Muscle layer of duodenum (tissue), 2 donors: ENCODE data around the gene SLC16A8.

ENCODE experiments used
- H3K27ac ChIP-seq: one replicate; pipeline ENCODE4 v1.7.0; 2013; ENCODE audit warnings: mild to moderate bottlenecking, low read length
- H3K27me3 ChIP-seq: one replicate; pipeline ENCODE4 v1.7.0; 2013; ENCODE audit warnings: low read depth, mild to moderate bottlenecking, control low read depth, low read length
- H3K36me3 ChIP-seq, 2 donors: one replicate each; pipeline ENCODE4 v1.7.0; 2013; ENCODE audit warnings: low read length in 2 of 2, control low read depth in 1 of 2, mild to moderate bottlenecking in 1 of 2; ENCODE audit not compliant: insufficient read depth in 2 of 2, control insufficient read depth in 1 of 2
- H3K4me1 ChIP-seq, 2 donors: one replicate each; pipeline ENCODE4 v1.7.0; 2013; ENCODE audit warnings: low read length in 2 of 2, mild to moderate bottlenecking in 2 of 2, control low read depth in 1 of 2, moderate library complexity in 1 of 2; ENCODE audit not compliant: insufficient read depth in 2 of 2, control insufficient read depth in 1 of 2
- H3K4me3 ChIP-seq, 2 donors: one replicate each; pipeline ENCODE4 v1.7.0; 2013; ENCODE audit warnings: low read length in 2 of 2, low read depth in 1 of 2, mild to moderate bottlenecking in 1 of 2
- H3K9me3 ChIP-seq, 2 donors: one replicate each; pipeline ENCODE4 v1.7.0; 2013; ENCODE audit warnings: low read length in 2 of 2, control low read depth in 1 of 2, mild to moderate bottlenecking in 1 of 2; ENCODE audit not compliant: control insufficient read depth in 1 of 2
- donor health status: healthy.

The SLC16A8 gene, protein sequence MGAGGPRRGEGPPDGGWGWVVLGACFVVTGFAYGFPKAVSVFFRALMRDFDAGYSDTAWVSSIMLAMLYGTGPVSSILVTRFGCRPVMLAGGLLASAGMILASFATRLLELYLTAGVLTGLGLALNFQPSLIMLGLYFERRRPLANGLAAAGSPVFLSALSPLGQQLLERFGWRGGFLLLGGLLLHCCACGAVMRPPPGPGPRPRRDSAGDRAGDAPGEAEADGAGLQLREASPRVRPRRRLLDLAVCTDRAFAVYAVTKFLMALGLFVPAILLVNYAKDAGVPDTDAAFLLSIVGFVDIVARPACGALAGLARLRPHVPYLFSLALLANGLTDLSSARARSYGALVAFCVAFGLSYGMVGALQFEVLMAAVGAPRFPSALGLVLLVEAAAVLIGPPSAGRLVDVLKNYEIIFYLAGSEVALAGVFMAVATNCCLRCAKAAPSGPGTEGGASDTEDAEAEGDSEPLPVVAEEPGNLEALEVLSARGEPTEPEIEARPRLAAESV

DNA sequence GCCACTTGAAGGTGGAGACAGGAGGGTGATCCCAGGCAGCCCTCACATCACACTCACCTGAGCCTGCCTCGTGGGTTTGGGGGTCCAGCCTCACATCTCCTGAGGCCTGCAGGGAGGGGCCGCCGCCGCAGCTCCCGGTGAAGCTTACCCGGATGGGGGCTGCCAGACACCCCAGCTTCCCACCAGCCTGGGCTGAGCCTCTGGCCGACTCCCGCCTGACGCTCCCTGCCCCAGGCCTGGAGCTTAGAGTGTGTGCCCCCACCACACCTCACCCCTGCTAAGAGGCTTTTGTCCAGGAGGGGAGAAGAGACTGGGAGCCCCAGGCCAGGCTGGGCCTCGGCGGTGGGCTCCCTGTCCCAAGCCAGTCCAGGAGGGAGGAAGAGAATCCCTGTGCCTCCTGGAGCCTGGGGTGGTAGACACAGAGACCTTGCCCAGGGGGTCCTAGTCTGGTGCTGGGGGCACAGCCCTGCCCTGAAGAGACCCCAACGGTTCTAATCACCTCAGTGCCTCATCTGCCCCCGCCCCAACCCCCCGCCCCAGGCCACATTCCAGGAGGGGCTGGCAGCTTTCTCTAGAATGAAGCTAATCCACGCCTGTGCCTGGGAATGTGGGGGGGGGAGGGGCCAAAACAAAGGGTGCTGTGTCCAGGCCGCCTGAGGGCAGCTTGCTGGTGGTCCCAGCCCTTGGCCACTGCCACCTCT lies at the start of gene SLC16A8:
Gene SLC16A8 (minus strand): TSS at position 254 of the 701 bp plus-strand sequence. CDS start 1,311 bp downstream, outside the sequence.
- Histone ChIP-seq H3K36me3 (no peaks in the 10 kb centered on the region), H3K27me3 (peaks cover 21% of the 10 kb centered on the region), H3K27ac (no peak within 1 kb of the TSS), H3K4me3 (no peak within 1 kb of the TSS), H3K4me1 (peaks cover 0 to 28% of the 10 kb centered on the region in 2 donors), H3K9me3 (no peaks in the 10 kb centered on the region)

DNA sequence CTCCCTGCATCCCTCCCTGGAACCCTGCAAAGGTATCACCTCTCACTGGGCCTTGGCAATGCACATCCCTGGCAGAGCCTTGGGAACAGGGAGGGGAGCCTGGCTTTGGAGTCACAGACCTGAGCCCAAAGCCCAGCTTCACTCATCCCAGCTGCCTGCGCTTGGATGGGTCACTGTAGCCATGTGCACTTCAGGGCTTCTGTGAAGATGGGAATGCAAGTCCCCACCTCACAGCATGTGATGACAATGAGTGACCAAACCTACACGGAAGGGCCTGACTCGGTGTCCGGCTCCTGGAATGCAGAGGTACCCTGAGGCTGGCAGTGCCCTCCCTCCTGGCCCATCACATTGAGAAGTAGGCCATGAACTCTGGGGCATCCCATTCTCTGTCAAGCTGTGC lies 49.3 kb upstream of the SLC16A8 start:
- Histone ChIP-seq H3K4me1 (no peaks in the 10 kb centered on the region), H3K27ac (no peak overlapping the region), H3K4me3 (no peak overlapping the region), H3K9me3 (no peaks in the 10 kb centered on the region), H3K27me3 (no peaks in the 10 kb centered on the region), H3K36me3 (peaks cover 7 to 55% of the 10 kb centered on the region in 2 donors)

DNA sequence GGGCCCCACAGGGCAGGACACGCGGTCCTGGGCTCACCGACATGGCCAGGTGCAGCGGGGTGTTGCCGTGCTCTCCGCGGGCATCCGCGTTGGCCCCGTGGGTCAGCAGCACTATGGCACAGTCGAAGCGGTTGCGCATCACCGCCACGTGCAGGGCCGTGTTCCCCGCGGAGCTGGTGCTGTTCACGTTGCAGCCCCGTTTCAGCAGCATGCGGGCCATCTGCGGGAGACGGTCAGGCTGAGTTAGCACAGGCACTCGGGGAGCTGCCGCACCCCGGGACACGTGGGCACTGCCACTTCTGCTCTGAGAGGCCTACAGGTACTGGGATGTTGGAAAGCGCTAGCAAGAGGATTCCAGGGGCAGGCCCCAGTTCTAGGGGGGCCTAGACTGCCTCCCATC lies 48.8 kb upstream of the SLC16A8 start:
- H3K27ac ChIP-seq = no peak overlapping the region
- H3K4me1 ChIP-seq = no peaks in the 10 kb centered on the region
- peaks cover 5 to 55% of the 10 kb centered on the region in 2 donors for H3K36me3 ChIP-seq
- no peak overlapping the region for H3K4me3 ChIP-seq
- H3K9me3 ChIP-seq = no peaks in the 10 kb centered on the region
- no peaks in the 10 kb centered on the region for H3K27me3 ChIP-seq

DNA sequence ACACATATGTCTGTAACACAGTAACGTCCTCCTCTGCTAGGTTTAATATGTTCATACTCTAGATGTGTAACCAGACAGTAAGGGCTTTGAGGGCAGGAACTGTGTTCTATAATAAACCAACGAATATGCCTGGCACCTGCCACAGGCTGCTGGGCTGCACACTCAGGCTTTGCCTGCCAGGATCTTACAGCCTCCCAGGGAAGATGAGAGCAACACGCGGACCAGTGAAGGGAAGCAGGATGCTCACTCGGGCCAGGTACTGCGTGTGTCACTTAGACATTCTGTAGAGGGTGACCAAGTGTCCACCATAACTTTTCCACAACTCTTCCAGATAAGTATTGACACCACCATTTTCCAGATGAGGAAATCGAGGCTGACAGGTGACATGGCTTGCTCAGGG lies 48.2 kb upstream of the SLC16A8 start:
- H3K27me3 ChIP-seq = no peaks in the 10 kb centered on the region
- H3K4me3 ChIP-seq = no peak overlapping the region
- no peak overlapping the region for H3K27ac ChIP-seq
- H3K9me3 ChIP-seq = no peaks in the 10 kb centered on the region
- H3K4me1 ChIP-seq = no peaks in the 10 kb centered on the region
- peaks cover 5 to 59% of the 10 kb centered on the region in 2 donors for H3K36me3 ChIP-seq

DNA sequence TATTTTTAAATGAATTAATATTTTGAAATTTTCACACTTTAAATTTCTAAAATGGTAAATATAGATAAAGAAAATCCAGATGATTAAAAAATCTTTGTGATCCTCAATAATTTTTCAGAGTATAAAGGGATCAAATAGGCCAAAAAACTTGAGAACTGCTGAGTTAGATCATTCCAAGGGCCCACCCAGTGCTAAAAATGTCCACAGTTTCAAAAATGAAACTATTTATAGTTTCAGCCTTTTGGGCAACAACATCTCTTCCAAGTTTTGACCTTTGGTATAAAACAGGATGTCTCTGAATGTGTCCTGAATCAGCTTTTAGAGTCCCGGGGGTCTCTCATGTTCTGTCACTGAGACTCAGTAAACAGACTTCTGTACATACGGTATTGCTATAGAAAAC lies 47.4 kb upstream of the SLC16A8 start:
- Histone ChIP-seq H3K9me3 (no peaks in the 10 kb centered on the region), H3K4me1 (no peaks in the 10 kb centered on the region), H3K27me3 (no peaks in the 10 kb centered on the region), H3K27ac (no peak overlapping the region), H3K4me3 (no peak overlapping the region), H3K36me3 (peaks cover 5 to 61% of the 10 kb centered on the region in 2 donors)

DNA sequence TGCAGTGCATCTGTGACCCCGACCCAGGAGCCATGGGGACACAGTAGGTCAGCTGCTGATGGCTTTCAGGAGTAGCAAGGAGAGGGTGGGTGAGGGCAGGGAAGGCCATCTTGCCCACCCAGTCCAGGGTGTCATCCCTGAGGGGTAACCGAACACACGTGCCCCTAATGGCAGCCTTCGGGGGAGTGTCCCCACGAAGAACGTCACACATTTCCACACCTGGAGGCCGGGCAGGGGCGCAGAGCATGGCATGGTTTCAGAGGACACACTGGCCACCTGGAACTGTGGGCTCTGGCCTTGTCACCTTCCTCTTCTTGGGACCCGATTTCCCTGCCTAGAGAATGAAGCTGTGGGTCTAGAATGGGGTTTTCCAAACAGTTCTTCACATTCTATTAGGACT lies 45.9 kb upstream of the SLC16A8 start:
- Histone ChIP-seq H3K27me3 (no peaks in the 10 kb centered on the region), H3K36me3 (peaks cover 5 to 56% of the 10 kb centered on the region in 2 donors), H3K9me3 (no peaks in the 10 kb centered on the region), H3K27ac (no peak overlapping the region), H3K4me3 (no peak overlapping the region), H3K4me1 (no peaks in the 10 kb centered on the region)

DNA sequence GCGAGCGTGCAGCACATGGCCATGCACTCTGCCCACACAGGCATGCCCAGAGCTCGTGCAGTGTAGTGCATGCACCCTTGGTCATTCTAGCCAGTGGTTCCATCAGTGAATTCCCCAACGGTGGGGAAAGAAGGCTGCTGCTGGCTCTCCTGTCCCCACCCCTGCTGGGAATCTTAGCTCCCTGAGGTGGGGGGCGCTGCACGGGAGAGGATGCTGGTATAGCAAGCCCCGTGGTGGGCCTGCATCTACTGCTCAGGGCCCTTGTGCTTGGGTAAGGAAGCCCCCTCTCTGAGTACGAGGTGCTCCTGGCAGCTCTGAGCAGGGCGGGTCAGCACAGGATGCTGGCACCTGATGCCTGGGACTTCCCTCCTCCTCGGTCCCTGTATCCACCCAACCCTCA lies 45.0 kb upstream of the SLC16A8 start:
- Histone ChIP-seq H3K4me1 (no peaks in the 10 kb centered on the region), H3K27ac (no peak overlapping the region), H3K9me3 (no peaks in the 10 kb centered on the region), H3K36me3 (peaks cover 5 to 53% of the 10 kb centered on the region in 2 donors), H3K4me3 (no peak overlapping the region), H3K27me3 (no peaks in the 10 kb centered on the region)

DNA sequence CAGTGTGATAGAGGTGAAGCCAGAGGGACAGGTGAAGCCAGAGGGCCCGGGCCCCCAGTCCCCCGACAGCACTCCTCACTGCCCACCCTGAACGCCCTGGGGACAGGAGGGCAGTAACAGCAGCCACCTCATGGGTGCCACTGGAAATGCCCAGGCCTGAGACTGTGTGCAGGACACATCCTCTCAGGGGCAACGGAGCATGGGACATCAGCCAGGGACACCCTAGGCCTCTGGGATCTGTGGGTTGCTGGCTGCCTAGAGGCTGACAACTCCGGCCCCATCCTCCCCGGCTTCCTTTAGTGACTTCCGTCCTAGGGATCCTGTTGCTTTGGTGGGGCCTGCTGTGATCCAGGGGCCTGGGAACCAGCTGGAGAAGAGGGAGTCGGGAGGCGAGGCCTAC lies 43.9 kb upstream of the SLC16A8 start:
- H3K27me3 ChIP-seq = no peaks in the 10 kb centered on the region
- no peak overlapping the region for H3K4me3 ChIP-seq
- H3K9me3 ChIP-seq = no peaks in the 10 kb centered on the region
- H3K36me3 ChIP-seq = peaks cover 0 to 45% of the 10 kb centered on the region in 2 donors
- H3K27ac ChIP-seq = no peak overlapping the region
- H3K4me1 ChIP-seq = no peaks in the 10 kb centered on the region

DNA sequence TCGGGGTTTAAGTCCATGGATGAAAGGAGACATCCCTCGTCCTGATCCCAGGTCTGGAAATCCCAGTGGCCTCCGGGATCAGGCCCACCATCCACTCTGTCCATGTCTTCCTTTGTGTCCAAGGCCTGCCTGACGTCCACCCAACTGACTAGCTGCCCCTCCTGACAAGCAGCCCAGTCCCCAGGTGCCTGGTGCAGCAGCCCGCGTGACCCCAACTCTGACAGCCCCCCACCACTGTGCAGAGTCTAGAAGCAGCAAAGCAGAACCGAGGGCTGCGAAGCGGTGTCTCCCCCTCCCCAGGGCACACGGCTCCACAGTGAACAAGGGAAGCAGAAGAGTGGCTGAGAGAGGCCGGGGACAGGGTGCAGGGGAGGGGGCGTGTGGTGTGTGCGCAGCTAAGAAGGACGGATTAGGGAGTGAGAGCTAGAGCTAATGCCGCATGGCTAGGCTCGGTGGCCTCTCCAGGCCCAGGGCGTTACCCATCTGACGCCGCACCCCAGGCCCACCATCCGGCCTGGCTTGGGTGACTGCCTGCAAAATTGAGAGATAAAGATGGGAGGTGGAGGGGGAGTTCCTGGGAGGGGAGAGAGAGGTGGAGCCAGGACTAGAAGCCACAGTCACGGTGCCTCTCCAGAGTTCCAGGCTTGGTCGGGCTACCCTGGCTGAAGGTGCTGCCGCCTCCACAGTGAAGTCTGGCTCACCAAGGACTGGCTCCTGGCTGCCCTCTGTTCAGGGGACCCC lies 43.1 kb upstream of the SLC16A8 start:
- Histone ChIP-seq H3K4me1 (no peaks in the 10 kb centered on the region), H3K27me3 (no peaks in the 10 kb centered on the region), H3K9me3 (no peaks in the 10 kb centered on the region), H3K4me3 (no peak overlapping the region), H3K36me3 (peaks cover 0 to 37% of the 10 kb centered on the region in 2 donors), H3K27ac (no peak overlapping the region)

DNA sequence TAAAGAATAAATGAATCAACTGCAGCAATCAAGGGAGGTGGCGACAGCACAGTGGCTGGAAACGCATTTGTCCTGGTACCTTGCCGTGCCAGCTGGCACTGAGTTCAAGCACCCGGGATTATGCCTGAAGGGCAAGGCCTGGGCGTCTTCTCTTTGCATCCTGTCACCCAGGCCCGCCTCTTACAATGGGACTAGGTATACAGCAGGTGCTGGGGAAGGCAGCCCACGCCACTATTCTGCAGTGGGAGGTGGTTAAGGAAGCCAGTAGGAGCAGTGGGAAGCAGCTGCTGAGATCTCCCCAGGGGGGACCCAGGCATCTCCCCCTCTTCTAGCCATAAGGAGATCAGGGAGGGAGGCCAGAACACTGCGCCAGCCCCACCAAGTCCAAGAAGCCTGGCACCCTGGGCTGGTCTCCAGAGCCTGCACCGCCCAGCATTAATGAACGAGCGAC lies 41.8 kb upstream of the SLC16A8 start:
- H3K4me3 ChIP-seq = no peak overlapping the region
- no peaks in the 10 kb centered on the region for H3K9me3 ChIP-seq
- H3K27ac ChIP-seq = no peak overlapping the region
- H3K36me3 ChIP-seq = peaks cover 0 to 37% of the 10 kb centered on the region in 2 donors
- no peaks in the 10 kb centered on the region for H3K4me1 ChIP-seq
- no peaks in the 10 kb centered on the region for H3K27me3 ChIP-seq

DNA sequence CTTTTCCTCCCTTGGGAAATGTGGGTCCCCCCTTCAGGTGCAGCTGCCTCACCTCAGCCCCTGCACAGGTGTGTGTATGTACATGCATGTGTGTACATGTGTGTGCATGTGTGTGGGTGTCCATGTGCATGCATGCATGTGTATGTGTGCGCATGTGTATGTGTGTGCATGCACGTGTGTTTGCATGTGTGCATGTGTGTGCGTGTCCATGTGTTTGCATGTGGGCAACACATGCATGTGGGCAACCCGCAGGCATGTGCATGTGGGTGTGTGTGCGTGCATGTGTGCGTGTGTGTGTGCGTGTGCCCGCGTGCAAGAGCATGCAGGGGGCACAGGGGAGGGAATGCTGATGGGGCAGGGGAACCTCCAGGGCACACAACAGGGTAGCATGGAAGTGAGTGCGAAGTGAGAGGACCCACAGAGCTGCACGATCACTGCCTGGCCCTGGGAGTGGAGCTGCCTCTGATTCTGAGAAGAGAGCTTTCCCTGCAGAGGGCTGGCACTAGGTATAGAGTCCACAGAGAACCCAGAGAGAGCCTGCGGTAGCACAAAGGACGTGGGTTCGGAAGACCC lies 41.1 kb upstream of the SLC16A8 start:
- no peaks in the 10 kb centered on the region for H3K9me3 ChIP-seq
- H3K36me3 ChIP-seq = peaks cover 0 to 37% of the 10 kb centered on the region in 2 donors
- H3K4me3 ChIP-seq = no peak overlapping the region
- no peaks in the 10 kb centered on the region for H3K4me1 ChIP-seq
- no peak overlapping the region for H3K27ac ChIP-seq
- no peaks in the 10 kb centered on the region for H3K27me3 ChIP-seq
